B cell (primary cell): ENCODE measurements around the gene PARP15. TPM values are rescaled to one million over a fixed set of nuclear protein-coding genes. Genes with fewer than 3 reads are reported as not detected.

Experiments
- ATAC-seq: fragments of 200-7000 bp; cut with Tn5 transposase; one replicate; pipeline ENCODE4 v1.10.0; 2021; ENCODE audit warnings: low read depth, mild to moderate bottlenecking, moderate number of reproducible peaks, moderate library complexity
- CTCF ChIA-PET: fragments of 350-600 bp; sonication (Branson Sonifier 250); formaldehyde crosslinking; loops from one replicate; lab custom pipeline; 2021; ENCODE audit warnings: antibody characterized with exemption, inconsistent platforms; lab: Charles Lee
- POLR2A ChIA-PET: fragments of 350-600 bp; sonication (Branson Sonifier 250); formaldehyde crosslinking; loops from one replicate; lab custom pipeline; 2021; ENCODE audit warnings: antibody characterized with exemption; lab: Charles Lee
- DNase-seq: peaks from one replicate; pipeline ENCODE4 v3.0.0; 2013
- H2AFZ ChIP-seq: 2 replicates; pipeline ENCODE4 v1.6.1; 2012; ENCODE audit warnings: mild to moderate bottlenecking, low read depth, low read length; ENCODE audit not compliant: insufficient read depth, poor library complexity, severe bottlenecking
- H3K27ac ChIP-seq, 2 donors: 1 replicate in 1 of 2; 2 replicates in 1 of 2; pipeline ENCODE4 v1.5.1; 2012 to 2013; ENCODE audit warnings: low read length in 2 of 2, mild to moderate bottlenecking in 2 of 2, moderate library complexity in 1 of 2
- H3K27me3 ChIP-seq, 4 experiments: fragments of 200-600 bp in 1 of 4; sonication (generic) in 1 of 4; replicated peaks in 1 of 4; 1 replicate in 2 of 4; 2 replicates in 2 of 4; pipeline versions ENCODE4 v1.6.1 to v1.7.0; 2013 to 2016; ENCODE audit warnings: low read length in 3 of 4, mild to moderate bottlenecking in 2 of 4, mixed read lengths in 1 of 4, moderate library complexity in 1 of 4; ENCODE audit not compliant: insufficient read depth in 4 of 4, control insufficient read depth in 3 of 4; ENCODE audit errors: control extremely low read depth in 1 of 4
- H3K36me3 ChIP-seq, 2 experiments: replicated peaks in 1 of 2; 1 replicate in 1 of 2; 2 replicates in 1 of 2; pipeline versions ENCODE4 v1.6.1 to v1.7.1; 2013; ENCODE audit warnings: low read length in 1 of 2; ENCODE audit not compliant: insufficient read depth in 2 of 2, control insufficient read depth in 1 of 2; ENCODE audit errors: control extremely low read depth in 1 of 2, extremely low read depth in 1 of 2
- H3K4me1 ChIP-seq, 2 donors: fragments of 200-600 bp in 1 of 2; sonication (generic) in 1 of 2; 1 replicate in 1 of 2; 2 replicates in 1 of 2; pipeline versions ENCODE4 v1.5.1 to v1.6.1; 2013 to 2017; ENCODE audit warnings: low read length in 2 of 2; ENCODE audit not compliant: control insufficient read depth in 2 of 2, insufficient read depth in 2 of 2
- H3K4me2 ChIP-seq: replicated peaks from 2 replicates; pipeline ENCODE3; 2012; ENCODE audit warnings: mild to moderate bottlenecking, low read depth, low read length; ENCODE audit not compliant: poor library complexity, severe bottlenecking
- H3K4me3 ChIP-seq, 5 experiments: fragments of 200-600 bp in 1 of 5; sonication (generic) in 1 of 5; 1 replicate in 3 of 5; 2 replicates in 2 of 5; pipeline versions ENCODE4 v1.5.1 to v1.7.0; 2011 to 2016; ENCODE audit warnings: low read length in 4 of 5, mild to moderate bottlenecking in 4 of 5, low read depth in 2 of 5, control low read depth in 1 of 5, moderate library complexity in 1 of 5; ENCODE audit not compliant: insufficient read depth in 1 of 5; ENCODE audit errors: control extremely low read depth in 1 of 5, extremely low read depth in 1 of 5
- H3K79me2 ChIP-seq: fragments of 200-600 bp; sonication (generic); one replicate; pipeline ENCODE4 v1.6.0; 2016; ENCODE audit warnings: low read length; ENCODE audit not compliant: control insufficient read depth, insufficient read depth
- H3K9ac ChIP-seq: fragments of 200-600 bp; sonication (generic); 2 replicates; pipeline ENCODE4 v1.6.1; 2017; ENCODE audit warnings: mild to moderate bottlenecking, low read length, moderate library complexity
- H3K9me3 ChIP-seq, 3 donors: one replicate each; pipeline versions ENCODE4 v1.6.1 to v1.7.1; 2013; ENCODE audit warnings: low read length in 2 of 3; ENCODE audit not compliant: control insufficient read depth in 2 of 3, insufficient read depth in 1 of 3; ENCODE audit errors: control extremely low read depth in 1 of 3
- H4K20me1 ChIP-seq: 2 replicates; pipeline ENCODE4 v1.6.0; 2012; ENCODE audit warnings: mild to moderate bottlenecking, low read length; ENCODE audit not compliant: insufficient read depth, control insufficient read depth, poor library complexity, severe bottlenecking
- H3K27ac Mint-ChIP-seq: one replicate; pipeline ENCODE4 v1.8.0; 2021; ENCODE audit warnings: mixed read lengths
- H3K27me3 Mint-ChIP-seq: one replicate; pipeline ENCODE4 v1.8.0; 2021; ENCODE audit warnings: mixed read lengths
- H3K4me1 Mint-ChIP-seq: one replicate; pipeline ENCODE4 v1.8.0; 2021; ENCODE audit warnings: mixed read lengths
- H3K4me3 Mint-ChIP-seq: one replicate; pipeline ENCODE4 v1.8.0; 2021; ENCODE audit warnings: mixed read lengths
- H3K9me3 Mint-ChIP-seq: one replicate; pipeline ENCODE4 v1.8.0; 2022; ENCODE audit warnings: mixed read lengths; ENCODE audit not compliant: insufficient read depth
- CTCF ChIP-seq: fragments of 200-600 bp; IDR thresholded peaks from one replicate; pipeline ENCODE4 v1.8.0; 2022; ENCODE audit warnings: antibody characterized with exemption, mild to moderate bottlenecking
- EZH2 ChIP-seq: IDR thresholded peaks from 2 replicates; pipeline ENCODE4 v1.6.1; 2012; ENCODE audit warnings: borderline replicate concordance, low read depth, mild to moderate bottlenecking, moderate library complexity, low read length; ENCODE audit not compliant: insufficient read depth, poor library complexity, severe bottlenecking
- WGBS: methylation state at CpG from one replicate; pipeline ENCODE4 v1.1.5; 2013; ENCODE audit warnings: missing lambda C conversion rate; ENCODE audit not compliant: insufficient coverage; 5-methylcytosine and 5-hydroxymethylcytosine counted together
- intact Hi-C: fragments of 100-400 bp; cut with micrococcal nuclease; formaldehyde crosslinking; loops from one replicate; pipeline ENCODE4 v1.10.0; 2022
- polyA plus RNA-seq: library from polyadenylated mRNA; depleted of rRNA; stranded (reverse); fragments of >200 nt; gene quantifications from 2 replicates; pipeline ENCODE4 v1.2.3, GENCODE V29; 2012
- total RNA-seq, 2 donors: library from RNA; stranded (reverse); fragments of 120-200 nt in 1 of 2; gene quantifications; 1 replicate in 1 of 2; 2 replicates in 1 of 2; pipeline versions ENCODE4 v1.2.3 to v1.2.4, GENCODE V29; 2013 to 2022

PARP15 gene
- total and polyA plus RNA-seq, 2 donors (not counting 1 experiment from before 2014, with no cell fraction given): 172 to 307 TPM

- DNase-seq (no peak), ATAC-seq (no peak)
- Histone ChIP-seq H3K36me3 (peaks cover 8 to 62% of the 10 kb centered on the region in 2 experiments), H3K27ac (no peak overlapping the region), H3K4me3 (no peak overlapping the region), H4K20me1 (no peaks in the 10 kb centered on the region), H3K9ac (no peak overlapping the region), H3K4me2 (no peak overlapping the region), H3K9me3 (no peaks in the 10 kb centered on the region), H3K4me1 (no peaks in the 10 kb centered on the region), H2AFZ (no peak overlapping the region), H3K79me2 (peaks cover 3% of the 10 kb centered on the region), H3K27me3 (no peaks in the 10 kb centered on the region)
- Mint-ChIP-seq H3K9me3 (no peaks in the 10 kb centered on the region), H3K4me3 (no peak overlapping the region), H3K4me1 (peaks cover 5% of the 10 kb centered on the region), H3K27ac (no peak overlapping the region), H3K27me3 (no peaks in the 10 kb centered on the region)
- POLR2A ChIA-PET: no interaction called here
- CTCF ChIA-PET: interaction anchor here (1.2 kb wide), 1 partner anchor 15 kb away, joined by 3 read pairs; no protein-coding TSS in a partner anchor
- intact Hi-C loops: no loop called here
- 100% methylated on average over 1 of the region's 5 CpGs for WGBS
- no peak for TF ChIP-seq EZH2
- TF ChIP-seq CTCF: no peak
These were observed 58.3 kb downstream of the PARP15 start for GRCh38 chr3:122635789-122636188.

GRCh38 chr3:122636697-122637096 is 59.2 kb downstream of the PARP15 start:
- TF ChIP-seq CTCF (no peak), EZH2 (no peak)
- WGBS: 88% methylated on average over 2 of the region's 3 CpGs
- Histone ChIP-seq H3K27me3 (no peaks in the 10 kb centered on the region), H3K79me2 (no peaks in the 10 kb centered on the region), H3K9me3 (no peaks in the 10 kb centered on the region), H3K4me3 (no peak overlapping the region), H3K4me2 (no peak overlapping the region), H3K4me1 (no peaks in the 10 kb centered on the region), H4K20me1 (no peaks in the 10 kb centered on the region), H3K36me3 (peaks cover 8 to 58% of the 10 kb centered on the region in 2 experiments), H2AFZ (no peak overlapping the region), H3K9ac (no peak overlapping the region), H3K27ac (no peak overlapping the region)
- ChIA-PET CTCF (no interaction called here), POLR2A (no interaction called here)
- H3K27ac Mint-ChIP-seq: peak overlapping the region; percentile 17
- no peaks in the 10 kb centered on the region for H3K9me3 Mint-ChIP-seq
- ATAC-seq: no peak
- H3K4me1 Mint-ChIP-seq: peaks cover 5% of the 10 kb centered on the region
- intact Hi-C loops: no loop called here
- DNase-seq: no peak
- no peaks in the 10 kb centered on the region for H3K27me3 Mint-ChIP-seq
- H3K4me3 Mint-ChIP-seq: no peak overlapping the region
